Activated naive CD8-positive, alpha-beta T cell treated with anti-CD3 and anti-CD28 coated beads, Interleukin-2, amount 50 U/mL, for 24 hours (primary cell): ENCODE data around the gene MED1.
A peak's percentile ranks its signal among the peaks of the same experiment; 100 is the strongest.
"Not testable (repeated sequence)": the region's sequence is repeated elsewhere in the genome, so short reads cannot be mapped to it uniquely, and the experiment has no call there.

Experiments used
- ATAC-seq: fragments of 150-1000 bp; cut with Tn5 transposase; one replicate; pipeline ENCODE4 v1.10.0; 2021
- DNase-seq: peaks from one replicate; pipeline ENCODE4 v3.0.0; 2021
- H3K27ac Mint-ChIP-seq: one replicate; pipeline ENCODE4 v1.8.0; 2021; ENCODE audit warnings: mild to moderate bottlenecking, mixed read lengths
- H3K27me3 Mint-ChIP-seq: one replicate; pipeline ENCODE4 v1.8.0; 2021; ENCODE audit warnings: mixed read lengths
- H3K36me3 Mint-ChIP-seq: one replicate; pipeline ENCODE4 v1.8.0; 2021; ENCODE audit warnings: low read depth, mixed read lengths
- H3K4me1 Mint-ChIP-seq: one replicate; pipeline ENCODE4 v1.8.0; 2021; ENCODE audit warnings: mixed read lengths
- H3K4me3 Mint-ChIP-seq: one replicate; pipeline ENCODE4 v1.8.0; 2021; ENCODE audit warnings: mild to moderate bottlenecking, moderate library complexity, mixed read lengths
- H3K9me3 Mint-ChIP-seq: one replicate; pipeline ENCODE4 v1.8.0; 2021; ENCODE audit warnings: mixed read lengths

Gene MED1, protein sequence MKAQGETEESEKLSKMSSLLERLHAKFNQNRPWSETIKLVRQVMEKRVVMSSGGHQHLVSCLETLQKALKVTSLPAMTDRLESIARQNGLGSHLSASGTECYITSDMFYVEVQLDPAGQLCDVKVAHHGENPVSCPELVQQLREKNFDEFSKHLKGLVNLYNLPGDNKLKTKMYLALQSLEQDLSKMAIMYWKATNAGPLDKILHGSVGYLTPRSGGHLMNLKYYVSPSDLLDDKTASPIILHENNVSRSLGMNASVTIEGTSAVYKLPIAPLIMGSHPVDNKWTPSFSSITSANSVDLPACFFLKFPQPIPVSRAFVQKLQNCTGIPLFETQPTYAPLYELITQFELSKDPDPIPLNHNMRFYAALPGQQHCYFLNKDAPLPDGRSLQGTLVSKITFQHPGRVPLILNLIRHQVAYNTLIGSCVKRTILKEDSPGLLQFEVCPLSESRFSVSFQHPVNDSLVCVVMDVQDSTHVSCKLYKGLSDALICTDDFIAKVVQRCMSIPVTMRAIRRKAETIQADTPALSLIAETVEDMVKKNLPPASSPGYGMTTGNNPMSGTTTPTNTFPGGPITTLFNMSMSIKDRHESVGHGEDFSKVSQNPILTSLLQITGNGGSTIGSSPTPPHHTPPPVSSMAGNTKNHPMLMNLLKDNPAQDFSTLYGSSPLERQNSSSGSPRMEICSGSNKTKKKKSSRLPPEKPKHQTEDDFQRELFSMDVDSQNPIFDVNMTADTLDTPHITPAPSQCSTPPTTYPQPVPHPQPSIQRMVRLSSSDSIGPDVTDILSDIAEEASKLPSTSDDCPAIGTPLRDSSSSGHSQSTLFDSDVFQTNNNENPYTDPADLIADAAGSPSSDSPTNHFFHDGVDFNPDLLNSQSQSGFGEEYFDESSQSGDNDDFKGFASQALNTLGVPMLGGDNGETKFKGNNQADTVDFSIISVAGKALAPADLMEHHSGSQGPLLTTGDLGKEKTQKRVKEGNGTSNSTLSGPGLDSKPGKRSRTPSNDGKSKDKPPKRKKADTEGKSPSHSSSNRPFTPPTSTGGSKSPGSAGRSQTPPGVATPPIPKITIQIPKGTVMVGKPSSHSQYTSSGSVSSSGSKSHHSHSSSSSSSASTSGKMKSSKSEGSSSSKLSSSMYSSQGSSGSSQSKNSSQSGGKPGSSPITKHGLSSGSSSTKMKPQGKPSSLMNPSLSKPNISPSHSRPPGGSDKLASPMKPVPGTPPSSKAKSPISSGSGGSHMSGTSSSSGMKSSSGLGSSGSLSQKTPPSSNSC (N-terminal part only)

GRCh38 chr17:39450847-39451581, at the start of gene MED1:
Gene MED1 (minus strand): TSS chr17:39451263. CDS start chr17:39451062, 201 bp downstream.
- Mint-ChIP-seq H3K36me3 (peaks cover 21% of the 10 kb centered on the region), H3K4me3 (peak within 1 kb of the TSS; percentile 97), H3K9me3 (no peaks in the 10 kb centered on the region), H3K27ac (peak within 1 kb of the TSS; percentile 97), H3K4me1 (peaks cover 29% of the 10 kb centered on the region), H3K27me3 (no peaks in the 10 kb centered on the region)
- DNase-seq (peak; percentile 90), ATAC-seq (peak; percentile 100)

- ATAC-seq, H3K27ac Mint-ChIP-seq, DNase-seq, H3K9me3 Mint-ChIP-seq, H3K4me1 Mint-ChIP-seq, H3K27me3 Mint-ChIP-seq, H3K4me3 Mint-ChIP-seq: not testable (repeated sequence)
- H3K36me3 Mint-ChIP-seq, result peaks cover 44% of the 10 kb centered on the region
Measured at GRCh38 chr17:39496921-39497320, 45.9 kb upstream of the MED1 start.

GRCh38 chr17:39487946-39488345, 36.9 kb upstream of the MED1 start:
- Mint-ChIP-seq H3K9me3 (no peaks in the 10 kb centered on the region), H3K36me3 (peaks cover 26% of the 10 kb centered on the region), H3K4me3 (no peak overlapping the region), H3K27ac (no peak overlapping the region), H3K27me3 (no peaks in the 10 kb centered on the region), H3K4me1 (peaks cover 14% of the 10 kb centered on the region)
- DNase-seq (no peak), ATAC-seq (no peak)

GRCh38 chr17:39487490-39487889, 36.4 kb upstream of the MED1 start:
- Mint-ChIP-seq H3K36me3 (peaks cover 21% of the 10 kb centered on the region), H3K4me1 (peaks cover 14% of the 10 kb centered on the region), H3K27ac (peak overlapping the region; percentile 19)
- not testable (repeated sequence) for DNase-seq, H3K27me3 Mint-ChIP-seq, H3K9me3 Mint-ChIP-seq, H3K4me3 Mint-ChIP-seq, ATAC-seq

DNA sequence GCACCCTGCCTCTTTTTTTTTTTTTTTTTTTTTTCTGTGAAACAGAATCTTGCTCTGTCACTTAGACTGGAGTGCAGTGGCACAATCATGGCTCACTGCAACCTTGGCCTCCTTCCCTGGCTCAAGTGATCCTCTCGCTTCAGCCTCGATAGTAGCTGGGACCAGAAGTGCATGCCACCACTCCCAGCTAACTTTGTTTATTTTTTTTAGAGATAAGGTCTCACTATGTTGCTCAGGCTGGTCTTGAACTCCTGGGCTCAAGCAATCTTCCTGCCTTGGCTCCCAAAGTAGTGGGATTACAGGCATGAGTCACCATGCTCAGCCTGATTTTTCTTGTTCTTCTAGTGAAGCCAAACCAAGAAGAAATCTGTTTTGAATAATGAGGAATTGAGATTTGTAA, 35.2 kb upstream of the MED1 start:
- Mint-ChIP-seq H3K27me3 (no peaks in the 10 kb centered on the region), H3K27ac (peak overlapping the region; percentile 35), H3K4me1 (peaks cover 14% of the 10 kb centered on the region)

DNA sequence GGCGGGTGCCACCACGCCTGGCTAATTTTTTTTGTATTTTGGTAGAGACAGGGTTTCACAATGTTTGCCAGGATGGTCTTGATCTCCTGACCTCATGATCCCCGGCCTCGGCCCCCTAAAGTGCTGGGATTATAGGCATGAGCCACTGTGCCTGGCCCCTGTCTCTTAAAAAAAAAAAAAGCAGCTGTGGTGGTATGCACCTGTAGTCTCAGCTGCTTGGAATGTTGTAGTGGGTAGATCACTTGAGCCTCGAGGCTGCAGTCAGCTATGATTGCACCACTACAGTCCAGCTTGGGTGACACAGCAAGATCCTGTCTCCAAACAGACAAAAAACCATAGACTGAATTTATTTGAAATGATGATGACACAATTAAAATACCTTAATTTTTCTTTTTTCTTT, 34.5 kb upstream of the MED1 start:
- Mint-ChIP-seq H3K36me3 (peaks cover 23% of the 10 kb centered on the region), H3K9me3 (no peaks in the 10 kb centered on the region), H3K27ac (no peak overlapping the region), H3K4me1 (peaks cover 14% of the 10 kb centered on the region), H3K4me3 (no peak overlapping the region), H3K27me3 (no peaks in the 10 kb centered on the region)
- DNase-seq (no peak), ATAC-seq (no peak)

More for the DNA sequence above, 35.2 kb upstream of the MED1 start:
- H3K9me3 Mint-ChIP-seq, result no peaks in the 10 kb centered on the region
- DNase-seq (no peak), ATAC-seq (no peak)
- peaks cover 21% of the 10 kb centered on the region for H3K36me3 Mint-ChIP-seq
- H3K4me3 Mint-ChIP-seq, result no peak overlapping the region

- ATAC-seq, result no peak
- Mint-ChIP-seq H3K4me1 (peaks cover 14% of the 10 kb centered on the region), H3K27me3 (no peaks in the 10 kb centered on the region), H3K36me3 (peaks cover 24% of the 10 kb centered on the region), H3K9me3 (no peaks in the 10 kb centered on the region), H3K4me3 (no peak overlapping the region), H3K27ac (no peak overlapping the region)
- no peak for DNase-seq
Measured at GRCh38 chr17:39484178-39484577, 33.1 kb upstream of the MED1 start.

DNA sequence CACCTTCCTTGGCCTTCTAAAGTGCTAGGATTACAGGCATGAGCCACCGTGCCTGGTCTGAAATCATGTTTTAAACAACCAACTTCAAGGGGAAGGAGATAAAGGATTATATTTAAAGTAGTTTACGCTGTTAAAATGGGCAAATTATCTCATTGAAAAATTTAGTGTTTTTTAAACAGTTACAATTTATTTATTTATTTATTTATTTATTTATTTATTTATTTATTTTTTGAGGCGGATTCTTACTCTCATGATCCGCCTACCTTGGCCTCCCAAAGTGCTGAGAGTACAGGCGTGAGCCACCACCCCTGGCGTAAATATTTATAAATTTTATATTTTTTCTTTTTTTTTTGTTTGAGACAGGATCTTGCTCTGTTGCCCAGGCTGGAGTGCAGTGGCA, 32.4 kb upstream of the MED1 start:
- H3K4me3 Mint-ChIP-seq, result no peak overlapping the region
- H3K9me3 Mint-ChIP-seq, result no peaks in the 10 kb centered on the region
- H3K27me3 Mint-ChIP-seq, result no peaks in the 10 kb centered on the region
- no peak for ATAC-seq
- H3K27ac Mint-ChIP-seq, result no peak overlapping the region
- peaks cover 24% of the 10 kb centered on the region for H3K36me3 Mint-ChIP-seq
- DNase-seq, result no peak
- H3K4me1 Mint-ChIP-seq, result peaks cover 14% of the 10 kb centered on the region

- H3K36me3 Mint-ChIP-seq, result peaks cover 18% of the 10 kb centered on the region
- H3K4me3 Mint-ChIP-seq, DNase-seq, ATAC-seq, H3K27ac Mint-ChIP-seq, H3K4me1 Mint-ChIP-seq, H3K9me3 Mint-ChIP-seq, H3K27me3 Mint-ChIP-seq: not testable (repeated sequence)
Measured at GRCh38 chr17:39479631-39480030, 28.6 kb upstream of the MED1 start.

DNA sequence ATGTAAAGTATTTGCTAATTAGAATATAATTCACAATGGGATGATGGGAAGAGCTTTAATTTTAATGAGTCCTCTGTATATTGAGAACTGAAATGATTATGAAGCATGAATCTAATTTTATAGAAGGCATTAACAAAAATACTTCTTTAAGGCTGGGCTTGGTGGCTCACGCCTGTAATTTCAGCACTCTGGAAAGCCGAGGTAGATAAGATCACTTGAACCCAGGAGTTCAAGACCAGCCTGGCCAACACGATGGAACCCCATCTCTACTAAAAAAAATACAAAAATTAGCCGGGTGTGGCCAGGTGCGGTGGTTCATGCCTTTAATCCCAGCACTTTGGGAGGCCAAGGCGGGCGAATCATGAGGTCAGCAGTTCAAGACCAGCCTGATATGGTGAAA, 22.2 kb upstream of the MED1 start:
- Mint-ChIP-seq H3K27ac (no peak overlapping the region), H3K27me3 (no peaks in the 10 kb centered on the region), H3K9me3 (no peaks in the 10 kb centered on the region), H3K4me3 (no peak overlapping the region), H3K36me3 (peaks cover 27% of the 10 kb centered on the region), H3K4me1 (no peaks in the 10 kb centered on the region)
- DNase-seq, result no peak
- no peak for ATAC-seq

GRCh38 chr17:39468610-39469009, 17.5 kb upstream of the MED1 start:
- not testable (repeated sequence) for H3K27ac Mint-ChIP-seq, ATAC-seq, DNase-seq, H3K27me3 Mint-ChIP-seq, H3K4me3 Mint-ChIP-seq, H3K9me3 Mint-ChIP-seq
- Mint-ChIP-seq H3K36me3 (peaks cover 44% of the 10 kb centered on the region), H3K4me1 (peaks cover 34% of the 10 kb centered on the region)

- DNase-seq, result not testable (repeated sequence)
Measured at GRCh38 chr17:39464639-39465181, 13.6 kb upstream of the MED1 start.

DNA sequence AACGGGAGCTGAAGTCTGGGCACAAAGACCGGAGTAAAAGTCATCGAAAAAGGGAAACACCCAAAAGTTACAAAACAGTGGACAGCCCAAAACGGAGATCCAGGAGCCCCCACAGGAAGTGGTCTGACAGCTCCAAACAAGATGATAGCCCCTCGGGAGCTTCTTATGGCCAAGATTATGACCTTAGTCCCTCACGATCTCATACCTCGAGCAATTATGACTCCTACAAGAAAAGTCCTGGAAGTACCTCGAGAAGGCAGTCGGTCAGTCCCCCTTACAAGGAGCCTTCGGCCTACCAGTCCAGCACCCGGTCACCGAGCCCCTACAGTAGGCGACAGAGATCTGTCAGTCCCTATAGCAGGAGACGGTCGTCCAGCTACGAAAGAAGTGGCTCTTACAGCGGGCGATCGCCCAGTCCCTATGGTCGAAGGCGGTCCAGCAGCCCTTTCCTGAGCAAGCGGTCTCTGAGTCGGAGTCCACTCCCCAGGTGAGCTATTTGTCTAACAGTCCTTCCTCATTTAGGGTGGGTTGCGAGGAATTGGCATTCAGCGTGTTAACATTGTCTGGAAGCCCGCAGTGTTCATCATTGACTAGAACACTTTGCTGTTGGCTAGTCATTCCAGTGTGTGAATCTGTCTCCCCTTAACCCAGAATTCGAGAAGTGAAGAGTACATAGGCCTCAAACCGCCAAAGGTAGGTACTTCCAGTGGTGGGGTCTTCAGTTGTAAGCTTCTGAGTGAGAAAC, 11.7 kb upstream of the MED1 start:
- peak overlapping the region; percentile 98 for H3K27ac Mint-ChIP-seq
- H3K9me3 Mint-ChIP-seq, result no peaks in the 10 kb centered on the region
- peaks cover 38% of the 10 kb centered on the region for H3K36me3 Mint-ChIP-seq
- H3K4me1 Mint-ChIP-seq, result peaks cover 43% of the 10 kb centered on the region
- H3K4me3 Mint-ChIP-seq, result peak overlapping the region; percentile 91
- no peaks in the 10 kb centered on the region for H3K27me3 Mint-ChIP-seq
- DNase-seq (no peak), ATAC-seq (no peak)

More at GRCh38 chr17:39464639-39465181, 13.6 kb upstream of the MED1 start:
- H3K27me3 Mint-ChIP-seq, ATAC-seq, H3K9me3 Mint-ChIP-seq: not testable (repeated sequence)
- peak overlapping the region; percentile 41 for H3K27ac Mint-ChIP-seq
- H3K4me3 Mint-ChIP-seq, result peak overlapping the region; percentile 91
- peaks cover 39% of the 10 kb centered on the region for H3K36me3 Mint-ChIP-seq
- H3K4me1 Mint-ChIP-seq, result peaks cover 44% of the 10 kb centered on the region
